Effector CD4-positive, alpha-beta T cell (primary cell): ENCODE data around the gene SBF2.
"Not testable (repeated sequence)": the region's sequence is repeated elsewhere in the genome, so short reads cannot be mapped to it uniquely, and the experiment has no call there.

Experiments
- DNase-seq: peaks from one replicate; pipeline ENCODE4 v3.0.0-alpha.2; 2020

SBF2 gene

DNA sequence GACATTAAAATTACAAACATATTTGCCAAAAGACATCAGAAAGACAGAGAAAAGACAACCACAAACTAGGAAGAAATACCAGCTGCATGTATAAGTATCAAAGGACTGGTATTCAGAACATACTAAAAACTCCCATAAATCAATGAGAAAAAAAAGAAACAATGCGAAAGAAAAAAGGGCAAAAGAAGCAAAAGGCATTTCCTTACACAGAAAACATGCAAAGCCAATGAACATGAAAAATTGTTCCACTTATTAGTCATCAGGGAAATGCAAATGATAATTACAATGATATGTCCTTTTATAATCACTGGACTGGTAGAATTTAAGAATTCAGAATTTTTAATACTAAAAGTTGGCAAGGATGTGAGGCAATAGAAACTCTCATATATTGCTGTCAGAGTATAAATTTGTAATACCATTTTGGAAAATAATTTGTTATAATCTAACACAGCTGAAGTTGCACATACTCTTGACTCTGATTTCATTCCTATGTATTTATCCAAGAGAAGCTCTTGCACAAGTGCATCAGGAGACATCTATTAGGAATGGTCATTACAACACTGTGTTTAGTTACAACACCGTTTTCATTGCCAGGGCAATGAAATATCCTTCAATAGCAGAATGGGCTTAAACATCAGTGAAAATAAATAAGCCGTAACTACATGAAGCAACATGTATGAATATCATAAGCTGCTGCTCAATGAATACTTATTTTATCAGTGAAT is 350.5 kb downstream of the SBF2 start:
- no peak for DNase-seq

DNA sequence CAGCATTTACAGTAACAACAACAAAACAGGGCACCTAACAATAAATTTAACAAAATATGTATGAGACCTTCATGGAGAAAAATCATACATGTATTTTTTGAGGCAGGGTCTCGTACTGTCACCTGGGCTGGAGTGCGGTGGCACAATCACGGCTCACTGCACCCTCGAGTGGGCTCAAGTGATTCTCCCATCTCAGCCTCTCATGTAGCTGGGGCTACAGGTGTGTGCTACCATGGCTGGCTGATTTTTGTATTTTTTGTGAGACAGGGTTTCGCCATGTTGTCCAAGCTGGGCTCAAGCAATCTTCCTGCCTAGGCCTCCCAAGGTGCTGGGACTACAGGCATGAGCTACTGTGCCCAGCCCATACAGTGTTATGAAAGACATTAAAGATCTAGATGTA is 352.0 kb downstream of the SBF2 start:
- no peak for DNase-seq

DNA sequence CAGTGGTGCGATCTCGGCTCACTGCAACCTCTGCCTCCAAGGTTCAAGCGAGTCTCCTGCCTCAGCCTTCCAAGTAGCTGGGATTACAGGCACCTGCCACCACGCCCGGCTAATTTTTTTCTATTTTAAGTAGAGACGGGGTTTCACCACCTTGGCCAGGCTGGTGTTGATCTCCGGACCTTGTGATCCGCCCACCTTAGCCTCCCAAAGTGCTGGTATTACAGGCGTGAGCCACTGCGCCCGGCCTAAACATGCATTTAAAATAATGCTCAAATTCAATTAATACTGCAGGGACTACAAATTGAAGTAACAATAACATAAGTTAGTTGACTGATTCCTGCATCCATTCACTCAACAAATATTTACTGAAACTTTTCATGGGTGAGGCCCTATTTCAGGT is 354.9 kb downstream of the SBF2 start:
- DNase-seq: not testable (repeated sequence)

DNA sequence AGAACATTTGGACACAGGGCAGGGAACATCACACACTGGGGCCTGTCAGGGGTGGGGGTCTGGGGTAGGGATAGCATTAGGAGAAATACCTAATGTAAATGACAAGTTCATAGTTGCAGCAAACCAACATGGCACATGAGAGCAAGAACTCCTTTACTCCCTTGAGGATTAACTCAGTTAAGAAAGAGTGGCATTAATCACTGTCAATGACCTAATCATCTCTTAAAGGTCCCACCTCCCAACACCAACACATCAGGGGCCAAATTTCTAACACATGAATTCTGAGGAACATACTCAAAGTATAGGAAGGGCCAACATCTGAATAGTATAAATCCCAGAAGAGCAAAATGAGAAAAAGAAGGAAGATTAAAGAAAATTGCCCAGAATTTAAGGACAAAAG is 357.3 kb downstream of the SBF2 start:
- no peak for DNase-seq

DNA sequence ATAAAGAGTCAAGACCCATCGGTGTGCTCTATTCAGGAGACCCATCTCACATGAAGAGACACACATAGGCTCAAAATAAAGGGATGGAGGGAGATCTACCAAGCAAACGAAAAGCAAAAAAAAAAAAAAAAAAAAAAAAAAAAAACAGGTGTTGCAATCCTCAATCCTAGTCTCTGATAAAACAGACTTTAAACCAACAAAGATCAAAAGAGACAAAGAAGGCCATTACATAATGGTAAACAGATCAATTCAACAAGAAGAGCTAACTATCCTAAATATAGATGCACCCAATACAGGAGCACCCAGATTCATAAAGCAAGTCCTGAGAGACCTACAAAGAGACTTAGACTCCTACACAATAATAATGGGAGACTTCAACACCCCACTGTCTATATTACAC is 361.2 kb downstream of the SBF2 start:
- DNase-seq: not testable (repeated sequence)

DNA sequence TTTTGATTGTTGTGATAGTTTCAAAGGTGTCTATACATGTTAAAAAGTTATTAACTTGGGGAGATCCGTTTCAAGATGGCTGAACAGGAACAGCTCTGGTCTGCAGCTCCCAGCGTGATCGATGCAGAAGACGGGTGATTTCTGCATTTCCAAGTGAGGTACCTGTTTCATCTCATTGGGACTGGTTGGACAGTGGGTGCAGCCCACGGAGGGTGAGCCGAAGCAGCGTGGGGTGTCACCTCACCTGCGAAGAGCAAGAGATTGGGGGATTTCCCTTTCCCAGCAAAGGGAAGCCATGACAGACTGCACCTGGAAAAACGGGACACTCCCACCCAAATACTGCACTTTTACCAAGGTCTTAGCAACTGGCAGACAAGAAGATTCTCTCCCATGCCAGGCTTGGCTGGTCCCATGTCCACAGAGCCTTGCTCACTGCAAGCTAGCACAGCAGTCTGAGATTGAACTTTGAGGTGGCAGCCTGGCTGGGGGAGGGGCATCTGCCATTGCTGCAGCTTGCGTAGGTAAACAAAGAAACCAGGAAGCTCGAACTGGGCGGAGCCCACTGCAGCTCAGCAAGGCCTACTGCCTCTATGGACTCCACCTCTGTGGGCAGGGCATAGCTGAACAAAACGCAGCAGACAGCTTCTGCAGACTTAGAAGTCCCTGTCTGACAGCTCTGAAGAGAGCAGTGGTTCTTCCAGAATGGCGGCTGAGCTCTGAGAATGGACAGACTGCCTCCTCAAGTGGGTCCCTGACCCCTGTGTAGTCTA is 363.3 kb downstream of the SBF2 start:
- DNase-seq: not testable (repeated sequence)

DNA sequence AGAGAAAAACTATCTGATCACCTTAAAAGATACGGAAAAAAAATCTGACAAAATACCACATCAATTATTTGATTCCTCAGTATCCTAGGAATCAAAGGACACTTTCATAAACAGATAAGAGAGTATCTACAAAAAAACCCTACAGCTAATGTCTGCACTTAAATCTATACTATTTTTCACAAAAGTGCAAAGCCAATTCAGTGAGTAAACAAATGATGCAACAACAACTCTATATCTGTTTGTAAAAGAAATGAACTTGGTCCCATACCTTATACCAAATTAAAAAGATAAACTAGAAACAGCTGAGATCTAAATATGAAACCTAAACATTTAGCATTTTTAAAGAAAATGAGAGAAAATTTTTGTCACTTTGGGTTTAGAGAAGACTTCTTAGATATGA is 366.3 kb downstream of the SBF2 start:
- DNase-seq: no peak

DNA sequence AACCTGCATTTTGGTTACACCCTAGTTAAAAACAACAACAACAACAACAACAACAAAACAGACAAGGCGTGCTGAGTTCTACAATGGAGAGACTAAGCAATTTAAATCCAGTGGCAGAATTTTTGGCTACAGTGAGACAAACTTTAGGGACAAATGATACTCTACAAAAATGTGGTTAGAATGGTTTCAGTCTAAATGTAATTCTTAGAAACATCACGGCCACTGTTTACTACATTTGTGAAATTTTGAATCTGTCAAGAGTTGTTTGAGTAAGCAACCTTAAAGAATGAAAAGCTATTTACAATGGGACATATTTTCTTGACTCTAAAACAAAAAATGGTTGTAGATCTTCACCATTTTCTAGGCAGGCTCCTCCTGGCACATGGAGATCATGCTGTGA is 370.7 kb downstream of the SBF2 start:
- no peak for DNase-seq

DNA sequence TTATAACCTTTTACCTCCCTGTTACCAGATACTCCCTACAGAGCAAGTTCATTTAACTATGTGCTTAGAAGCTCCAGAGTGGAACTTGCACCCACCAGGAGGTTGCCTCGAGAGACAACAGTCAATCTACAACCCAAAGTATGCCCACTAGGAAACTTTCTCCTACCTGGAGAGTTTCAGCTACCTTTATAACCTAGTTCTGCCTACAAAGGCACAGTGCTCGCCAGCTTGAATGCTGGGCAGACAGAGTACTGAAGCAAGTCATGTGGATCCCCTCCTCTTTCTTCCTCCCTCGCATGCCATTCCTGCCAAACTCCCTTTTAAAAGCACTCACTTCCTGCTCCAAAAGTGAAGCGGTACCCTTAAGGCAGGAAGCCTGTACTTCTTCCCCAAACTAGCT is 371.2 kb downstream of the SBF2 start:
- no peak for DNase-seq

DNA sequence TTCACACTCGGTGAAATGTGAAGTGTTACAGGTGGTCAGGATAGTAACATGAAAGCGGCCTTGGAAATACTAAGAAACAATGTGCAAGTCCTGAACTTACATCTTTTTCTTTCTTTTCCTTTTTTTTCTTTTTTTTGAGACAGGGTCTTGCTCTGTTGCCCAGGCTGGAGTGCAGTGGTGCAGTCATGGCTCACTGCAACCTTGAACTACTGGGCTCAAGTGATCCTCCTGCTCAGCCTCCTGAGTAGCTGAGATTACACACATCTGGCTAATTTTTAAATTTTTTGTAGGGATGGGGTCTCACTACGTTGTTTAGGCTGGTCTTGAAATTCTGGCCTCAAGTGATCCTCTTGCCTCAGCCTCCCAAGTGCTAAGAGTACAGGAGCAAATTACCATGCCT is 377.5 kb downstream of the SBF2 start:
- no peak for DNase-seq

DNA sequence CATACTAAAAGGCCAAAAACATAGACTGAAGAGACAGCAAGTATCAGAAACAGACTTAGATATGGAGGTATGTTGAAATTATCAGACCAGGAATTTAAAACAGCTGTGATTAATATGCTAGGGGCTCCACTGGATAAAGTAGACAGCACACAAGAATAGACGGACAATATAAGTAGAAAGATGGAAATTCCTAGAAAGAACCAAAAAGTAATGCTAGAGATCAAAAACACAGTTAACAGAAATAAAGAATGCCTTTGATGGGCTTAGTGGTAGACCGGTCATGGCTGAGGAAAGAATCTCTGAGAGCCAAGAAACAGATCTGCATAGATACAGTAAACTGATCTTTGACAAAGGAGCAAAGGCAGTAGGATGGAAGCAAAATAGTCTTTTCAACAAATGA is 380.0 kb downstream of the SBF2 start:
- no peak for DNase-seq

DNA sequence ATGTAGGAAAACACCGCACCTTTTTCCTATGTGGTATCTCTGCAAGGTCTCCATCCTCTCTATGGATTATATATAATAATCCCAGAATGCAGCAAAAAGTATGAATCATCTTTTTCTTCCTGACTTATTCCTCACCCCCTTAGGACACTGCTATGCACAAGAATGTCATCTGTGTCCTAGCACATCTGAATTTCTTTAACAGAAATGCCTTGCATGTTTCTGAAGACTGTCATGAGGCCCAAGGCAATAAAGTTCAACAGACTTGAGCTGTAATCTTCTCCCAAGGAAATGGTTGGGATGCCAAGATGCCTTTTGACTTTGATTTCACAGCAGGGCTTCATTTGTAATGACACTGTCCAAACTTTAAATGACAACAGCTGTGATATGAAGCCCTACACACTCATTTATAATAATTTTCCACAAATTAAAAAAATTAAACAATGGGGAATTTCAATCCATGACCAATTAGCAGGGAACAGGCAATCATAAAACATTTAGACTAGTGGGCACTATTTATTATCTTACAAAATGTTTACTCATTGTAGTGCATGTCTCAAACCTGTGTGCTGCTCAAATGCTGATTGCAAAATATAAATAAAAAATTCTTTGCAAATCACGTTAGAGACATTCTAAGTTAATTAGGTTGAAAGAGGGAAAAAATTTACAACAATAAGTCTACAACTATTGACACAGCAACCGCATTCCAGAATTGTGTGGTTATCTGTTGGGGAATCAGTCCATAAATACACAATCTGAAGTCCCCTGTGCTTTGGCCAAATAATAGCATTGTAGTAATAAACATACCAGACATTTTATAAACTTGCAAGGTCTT is 387.8 kb downstream of the SBF2 start:
- DNase-seq: no peak

DNA sequence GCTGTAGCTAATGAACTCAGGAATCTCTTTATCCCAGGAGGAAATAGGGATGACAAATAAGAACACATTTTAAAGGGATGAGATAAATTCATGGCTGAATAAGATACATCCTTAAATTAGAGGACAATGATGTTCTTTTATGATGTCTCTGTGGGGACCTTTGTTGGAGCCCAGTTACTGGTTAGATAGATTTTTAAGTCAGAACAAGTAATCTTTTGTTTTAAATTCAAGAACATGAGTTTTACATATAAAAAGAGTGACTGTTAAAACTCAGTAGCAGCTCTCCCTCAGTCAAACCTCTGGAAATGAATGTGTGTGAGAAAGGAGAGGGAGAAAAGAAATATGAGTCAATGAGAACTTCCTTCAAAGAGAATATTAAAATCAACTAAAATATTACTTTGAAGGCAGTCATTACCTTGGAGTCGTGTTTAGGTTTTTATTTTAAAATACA is 388.5 kb downstream of the SBF2 start:
- no peak for DNase-seq

DNA sequence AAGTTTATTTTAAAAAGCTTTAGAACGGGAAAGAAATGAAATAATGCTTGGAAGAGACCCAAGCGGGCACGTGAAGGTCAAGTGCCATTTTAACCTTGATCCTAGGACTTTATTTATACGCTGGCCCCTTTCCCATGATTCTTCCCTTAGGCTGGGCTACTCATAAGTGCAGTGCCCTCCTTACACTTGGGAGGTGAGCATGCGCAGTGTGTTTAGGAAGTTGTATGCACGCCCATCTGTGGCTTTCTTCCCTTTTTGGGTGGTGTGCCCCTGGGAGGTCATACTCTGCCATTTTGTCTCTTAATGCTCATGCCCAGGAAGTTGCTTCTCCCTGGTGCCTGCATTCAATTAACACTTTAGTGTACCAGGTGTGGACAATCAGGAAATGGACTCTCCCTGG is 390.4 kb downstream of the SBF2 start:
- no peak for DNase-seq

DNA sequence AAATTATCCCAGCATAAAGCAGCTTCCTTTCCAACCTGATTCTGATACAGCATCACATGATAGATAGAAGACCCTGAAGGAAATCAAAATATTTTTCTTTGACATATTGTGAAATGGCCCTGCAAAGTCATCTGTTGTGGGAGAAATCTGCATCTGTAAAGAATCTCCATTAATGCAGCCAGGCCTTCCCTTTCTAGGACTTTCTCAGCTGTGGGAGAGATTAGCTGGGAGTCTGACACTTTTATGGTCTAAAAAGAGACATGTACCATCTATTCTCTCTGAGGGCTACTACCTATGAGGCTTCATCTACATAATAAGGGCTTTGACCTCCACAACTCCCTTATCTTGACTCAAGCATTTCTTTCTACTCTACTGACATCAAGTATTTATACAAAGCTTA is 392.1 kb downstream of the SBF2 start:
- no peak for DNase-seq

DNA sequence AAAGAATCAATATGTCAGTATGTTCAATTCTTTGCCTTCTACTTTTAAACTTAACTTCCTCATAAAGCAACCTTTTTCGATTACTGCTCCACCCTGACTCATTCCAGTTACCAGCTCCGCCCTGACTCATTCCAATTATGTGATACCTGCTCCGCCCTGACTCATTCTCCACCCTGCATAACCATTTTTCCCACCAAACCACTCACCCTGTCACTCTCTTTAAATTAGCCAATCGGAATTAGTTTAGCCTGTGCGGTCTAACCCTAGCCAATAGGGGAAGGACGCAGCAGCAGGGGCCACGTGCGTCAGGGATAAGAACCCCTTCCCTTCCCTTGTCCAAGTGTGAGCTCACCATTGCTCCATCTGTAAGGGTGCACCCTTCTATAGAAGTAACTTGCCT is 393.8 kb downstream of the SBF2 start:
- DNase-seq: not testable (repeated sequence)

DNA sequence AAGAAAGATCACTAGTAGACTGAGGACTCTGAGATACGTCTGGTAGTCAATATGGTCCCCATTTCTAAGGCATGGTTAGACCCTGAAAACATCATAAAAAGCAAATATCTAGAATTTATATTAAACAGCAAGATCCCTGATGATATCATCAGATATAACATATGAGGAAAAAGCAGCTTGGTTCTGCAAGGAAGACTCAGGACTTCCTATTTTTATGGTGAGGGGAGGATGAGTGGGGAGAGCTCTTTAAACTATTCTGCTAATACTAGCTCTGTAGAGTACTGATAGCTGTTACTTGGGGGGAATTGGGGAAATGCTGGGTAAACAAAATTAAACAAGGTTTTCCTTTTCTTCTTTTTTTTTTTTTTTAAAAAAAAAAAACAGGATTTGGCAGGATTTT is 394.3 kb downstream of the SBF2 start:
- DNase-seq: no peak

DNA sequence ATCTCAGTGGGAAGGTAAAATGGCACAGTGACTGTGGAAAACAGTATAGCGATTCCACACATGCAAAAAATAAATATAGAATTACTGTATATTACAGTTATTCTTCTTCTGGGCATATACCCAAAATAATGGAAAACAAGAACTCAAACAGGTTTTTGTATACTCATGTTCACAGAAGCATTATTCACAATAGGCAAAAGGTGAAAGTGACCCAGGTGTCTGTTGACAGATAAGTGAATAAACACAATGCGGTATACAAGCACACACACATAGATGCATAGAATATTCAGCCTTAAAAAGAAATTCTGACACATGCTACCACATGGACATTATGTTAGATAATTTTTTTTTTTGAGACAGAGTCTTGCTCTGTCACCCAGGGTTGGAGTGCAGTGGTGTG is 397.1 kb downstream of the SBF2 start:
- no peak for DNase-seq

DNA sequence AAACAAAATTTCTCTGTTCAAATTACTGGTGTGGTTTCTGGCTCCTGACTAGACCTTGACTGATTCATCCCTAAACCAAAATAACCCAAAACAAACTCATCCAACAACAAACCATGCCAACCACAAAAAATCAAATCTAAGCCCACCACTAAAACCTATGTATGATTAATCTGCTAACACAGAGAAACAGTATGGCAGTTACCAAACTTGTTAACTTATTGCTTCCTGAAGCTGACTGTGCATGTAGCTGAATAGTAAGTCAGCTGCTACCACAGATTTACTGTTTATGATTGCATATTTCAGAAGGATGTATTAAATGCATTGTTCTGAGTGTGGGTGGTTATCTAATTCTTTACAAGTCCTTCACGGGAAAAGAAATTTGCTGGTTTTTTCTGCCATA is 399.0 kb downstream of the SBF2 start:
- DNase-seq: no peak

DNA sequence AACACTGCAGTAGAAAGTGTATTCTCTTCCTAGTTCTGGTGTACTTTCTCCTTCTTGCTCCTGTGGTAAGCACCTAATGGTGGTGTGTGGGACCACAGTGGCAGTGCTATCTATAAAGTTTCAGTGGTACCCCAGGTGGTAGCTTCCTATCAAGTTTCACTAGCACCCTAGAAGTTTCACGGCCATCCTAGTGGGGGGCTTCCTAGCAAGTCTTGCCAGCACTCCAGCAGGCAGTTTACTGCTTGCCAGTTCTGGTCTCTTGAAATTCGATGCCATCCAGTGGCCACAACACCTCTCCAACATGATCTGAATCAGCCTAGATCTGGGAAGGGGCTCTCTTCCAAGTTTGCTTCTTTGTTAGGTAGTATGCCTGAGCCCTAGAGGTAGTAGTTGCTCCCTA is 400.5 kb downstream of the SBF2 start:
- DNase-seq: no peak

DNA sequence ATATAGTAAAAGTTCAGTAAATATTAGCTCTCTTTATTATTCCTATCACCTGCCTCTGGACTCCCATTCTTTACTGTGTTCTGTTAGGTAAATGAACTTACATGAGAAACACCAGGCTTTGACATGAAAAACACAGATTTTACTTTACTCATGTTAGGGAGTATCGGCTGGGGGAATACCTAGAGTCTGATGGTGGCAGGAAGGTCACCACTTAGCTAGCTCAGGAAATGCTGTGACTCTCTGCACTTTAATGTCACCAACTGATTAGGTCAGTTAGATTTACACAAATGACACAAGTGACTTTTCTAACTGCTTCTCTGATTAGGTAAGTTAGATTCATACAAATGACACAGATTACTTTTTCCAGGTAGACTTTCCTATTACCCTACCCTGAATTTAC is 405.1 kb downstream of the SBF2 start:
- DNase-seq: no peak

DNA sequence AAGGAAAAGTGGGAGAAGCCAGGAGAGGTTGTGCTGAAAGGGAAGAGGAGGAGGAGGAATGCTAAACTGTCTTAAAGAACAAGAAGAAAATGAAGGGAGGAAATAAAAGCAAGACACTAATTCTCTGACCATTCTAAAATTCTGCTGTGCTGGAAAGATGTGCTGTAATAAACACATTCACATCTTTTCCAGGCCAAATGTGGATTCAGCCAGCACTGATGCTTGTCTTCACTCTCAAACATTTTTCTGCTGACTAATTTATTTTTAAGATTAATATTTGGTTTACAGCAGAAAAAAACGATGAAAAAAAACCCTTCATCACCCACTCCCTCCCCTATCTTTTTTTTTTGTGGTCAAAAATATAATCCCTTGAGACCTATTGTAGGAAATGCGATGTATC is 406.5 kb downstream of the SBF2 start:
- no peak for DNase-seq

DNA sequence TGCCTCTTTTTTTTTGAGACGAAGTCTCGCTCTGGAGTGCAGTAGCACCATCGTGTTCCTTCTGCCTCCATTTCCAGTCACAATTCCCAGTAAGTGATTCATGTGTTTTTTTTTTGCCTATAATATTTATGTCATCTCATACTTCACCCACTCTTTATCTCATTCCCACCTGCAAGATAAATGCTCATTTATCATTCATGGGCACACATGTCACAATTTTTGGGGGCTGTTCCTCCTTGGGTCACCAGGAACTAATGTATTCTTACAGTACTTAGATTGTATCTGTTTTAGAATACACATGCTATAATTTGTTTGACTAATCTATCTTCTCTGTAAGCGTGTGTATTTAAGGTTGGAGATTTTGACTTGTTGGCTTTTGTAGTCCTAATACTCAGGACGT is 407.4 kb downstream of the SBF2 start:
- no peak for DNase-seq

DNA sequence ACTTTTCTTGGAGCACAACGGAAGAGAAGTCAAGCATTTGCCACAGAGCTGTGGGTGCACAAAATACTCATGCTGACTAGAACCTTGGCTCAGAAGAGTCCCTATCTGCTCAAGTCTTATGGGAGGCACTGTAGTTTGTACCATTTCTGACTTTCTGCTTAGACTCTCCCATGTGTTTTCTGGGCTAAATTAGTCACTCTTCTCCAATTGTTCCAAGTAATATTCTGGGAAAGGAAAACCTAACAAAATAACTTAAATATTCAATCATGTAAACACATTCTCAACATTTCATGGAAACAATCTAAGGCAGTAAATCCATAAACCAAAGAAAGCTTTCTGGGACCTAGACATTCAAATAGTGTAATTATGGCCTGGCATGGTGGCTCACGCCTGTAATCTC is 409.4 kb downstream of the SBF2 start:
- no peak for DNase-seq
